KMS-11 (cell line): ENCODE data around the gene MAP3K2.

ENCODE experiments used
- H2AFZ ChIP-seq: fragments of 200-600 bp; sonication (generic); 2 replicates; pipeline ENCODE4 v1.6.1; 2016; ENCODE audit warnings: antibody characterized with exemption, mixed run types, low read depth
- H3K27ac ChIP-seq: fragments of 200-600 bp; sonication (generic); 2 replicates; pipeline ENCODE4 v1.6.1; 2016; ENCODE audit warnings: mild to moderate bottlenecking, mixed run types
- H3K27me3 ChIP-seq: fragments of 200-600 bp; sonication (generic); 2 replicates; pipeline ENCODE4 v1.6.1; 2017; ENCODE audit warnings: mild to moderate bottlenecking, low read depth, mixed run types, moderate library complexity; ENCODE audit not compliant: insufficient read depth
- H3K36me3 ChIP-seq: fragments of 200-600 bp; sonication (generic); 2 replicates; pipeline ENCODE4 v1.6.1; 2017; ENCODE audit warnings: mild to moderate bottlenecking, mixed run types; ENCODE audit not compliant: insufficient read depth
- H3K4me1 ChIP-seq: fragments of 200-600 bp; sonication (generic); 2 replicates; pipeline ENCODE4 v1.6.1; 2016; ENCODE audit warnings: mild to moderate bottlenecking, low read depth, mixed run types; ENCODE audit not compliant: poor library complexity, severe bottlenecking
- H3K4me2 ChIP-seq: fragments of 200-600 bp; sonication (generic); 2 replicates; pipeline ENCODE4 v1.7.0; 2016; ENCODE audit warnings: mild to moderate bottlenecking, mixed run types
- H3K4me3 ChIP-seq: fragments of 200-600 bp; sonication (generic); IDR thresholded peaks from 2 replicates; pipeline ENCODE4 v1.6.1; 2017; ENCODE audit warnings: low read depth, low read length, mixed read lengths; ENCODE audit not compliant: insufficient read depth
- H3K79me2 ChIP-seq: fragments of 200-600 bp; sonication (generic); 2 replicates; pipeline ENCODE4 v1.6.1; 2016; ENCODE audit warnings: low read depth, mixed run types; ENCODE audit not compliant: insufficient read depth
- H3K9ac ChIP-seq: fragments of 200-600 bp; sonication (generic); 2 replicates; pipeline ENCODE4 v1.6.1; 2016; ENCODE audit warnings: mild to moderate bottlenecking, mixed run types
- H4K20me1 ChIP-seq: fragments of 200-600 bp; sonication (generic); 2 replicates; pipeline ENCODE4 v1.6.1; 2016; ENCODE audit warnings: mild to moderate bottlenecking, mixed run types; ENCODE audit not compliant: insufficient read depth
- CTCF ChIP-seq: fragments of 200-600 bp; sonication (generic); conservative IDR thresholded peaks from 2 replicates; pipeline ENCODE4 v1.6.1; 2017; ENCODE audit warnings: low read depth, mild to moderate bottlenecking, antibody characterized with exemption, low read length, moderate library complexity, mixed read lengths

MAP3K2 gene

DNA sequence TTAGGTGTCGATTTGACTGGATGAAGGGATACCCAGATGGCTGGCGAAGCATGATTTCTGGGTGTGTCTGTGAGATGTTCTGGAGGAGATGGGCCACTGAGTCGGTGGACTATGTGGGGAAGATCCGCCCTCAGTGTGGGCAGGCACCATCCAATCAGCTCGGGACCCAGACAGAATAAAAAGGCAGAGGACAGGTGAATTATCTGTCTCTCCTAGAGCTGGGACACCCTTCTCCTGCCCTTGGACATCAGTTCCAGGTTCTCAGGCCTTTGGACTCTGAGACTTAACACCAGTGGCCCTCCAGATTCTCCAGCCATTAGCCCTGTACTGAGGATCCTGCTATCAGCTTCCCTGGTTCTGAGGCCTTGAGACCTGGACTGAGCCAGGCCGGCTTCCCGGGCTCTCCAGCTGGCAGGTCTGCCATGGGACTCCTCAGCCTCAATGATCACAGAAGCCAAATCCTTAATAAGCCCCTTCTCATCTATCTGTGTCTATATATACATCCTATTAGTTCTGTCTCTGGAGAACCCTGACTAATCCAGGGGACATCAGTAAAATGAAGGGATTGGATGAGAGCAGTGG is 42.2 kb upstream of the MAP3K2 start:
- no peaks in the 10 kb centered on the region for H3K79me2 ChIP-seq
- no peak overlapping the region for H3K9ac ChIP-seq
- no peak for TF ChIP-seq CTCF
- H4K20me1 ChIP-seq: no peaks in the 10 kb centered on the region
- no peaks in the 10 kb centered on the region for H3K4me1 ChIP-seq
- H3K4me2 ChIP-seq: no peak overlapping the region
- no peaks in the 10 kb centered on the region for H3K27me3 ChIP-seq
- no peaks in the 10 kb centered on the region for H3K36me3 ChIP-seq
- no peak overlapping the region for H2AFZ ChIP-seq
- no peak overlapping the region for H3K27ac ChIP-seq
- no peak overlapping the region for H3K4me3 ChIP-seq

DNA sequence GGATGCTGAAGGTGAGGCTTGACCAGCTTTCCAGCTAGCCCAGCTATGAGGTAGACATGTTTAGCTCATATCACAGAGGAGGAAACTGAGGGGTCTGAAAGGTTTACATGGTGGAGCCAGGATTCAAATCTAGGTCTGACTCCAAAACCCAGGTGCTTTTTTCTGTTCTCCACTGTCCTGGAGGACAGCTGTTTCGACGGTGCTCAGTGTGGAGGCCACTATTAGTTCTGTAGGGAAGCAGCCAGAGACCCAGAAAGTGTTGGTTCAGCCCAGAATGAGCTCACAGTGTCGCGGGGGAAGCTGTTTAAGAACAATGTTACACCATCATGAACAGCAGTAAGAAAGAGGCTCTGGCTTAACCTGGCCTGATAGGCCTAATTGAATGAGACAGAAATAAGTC is 41.5 kb upstream of the MAP3K2 start:
- H3K9ac ChIP-seq: no peak overlapping the region
- H3K27ac ChIP-seq: no peak overlapping the region
- H3K4me3 ChIP-seq: no peak overlapping the region
- H3K27me3 ChIP-seq: no peaks in the 10 kb centered on the region
- H3K4me1 ChIP-seq: no peaks in the 10 kb centered on the region
- H2AFZ ChIP-seq: no peak overlapping the region
- no peak for TF ChIP-seq CTCF
- no peak overlapping the region for H3K4me2 ChIP-seq
- H3K36me3 ChIP-seq: no peaks in the 10 kb centered on the region
- H3K79me2 ChIP-seq: no peaks in the 10 kb centered on the region
- H4K20me1 ChIP-seq: no peaks in the 10 kb centered on the region

DNA sequence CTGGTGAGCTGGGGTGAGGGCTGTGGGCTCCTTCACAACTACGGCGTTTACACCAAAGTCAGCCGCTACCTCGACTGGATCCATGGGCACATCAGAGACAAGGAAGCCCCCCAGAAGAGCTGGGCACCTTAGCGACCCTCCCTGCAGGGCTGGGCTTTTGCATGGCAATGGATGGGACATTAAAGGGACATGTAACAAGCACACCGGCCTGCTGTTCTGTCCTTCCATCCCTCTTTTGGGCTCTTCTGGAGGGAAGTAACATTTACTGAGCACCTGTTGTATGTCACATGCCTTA is 41.0 kb upstream of the MAP3K2 start:
- Histone ChIP-seq H4K20me1 (no peaks in the 10 kb centered on the region), H3K4me1 (no peaks in the 10 kb centered on the region), H3K4me2 (no peak overlapping the region), H2AFZ (no peak overlapping the region), H3K79me2 (no peaks in the 10 kb centered on the region), H3K4me3 (no peak overlapping the region), H3K36me3 (no peaks in the 10 kb centered on the region), H3K27ac (no peak overlapping the region), H3K27me3 (no peaks in the 10 kb centered on the region), H3K9ac (no peak overlapping the region)
- TF ChIP-seq CTCF: no peak

- TF ChIP-seq CTCF: no peak
- Histone ChIP-seq H3K4me2 (no peak overlapping the region), H3K27ac (no peak overlapping the region), H4K20me1 (no peaks in the 10 kb centered on the region), H3K36me3 (no peaks in the 10 kb centered on the region), H3K4me1 (no peaks in the 10 kb centered on the region), H2AFZ (no peak overlapping the region), H3K9ac (no peak overlapping the region), H3K79me2 (no peaks in the 10 kb centered on the region), H3K4me3 (no peak overlapping the region), H3K27me3 (no peaks in the 10 kb centered on the region)
Measured at GRCh38 chr2:127428057-127428814, 40.5 kb upstream of the MAP3K2 start.
